ENCODE measurements around the gene TTLL13. TPM values are rescaled to one million over a fixed set of nuclear protein-coding genes. Genes with fewer than 3 reads are reported as not detected.

Gene TTLL13
- polyA plus RNA-seq, 1 donor from 2014 or later: 0.33 TPM

DNA sequence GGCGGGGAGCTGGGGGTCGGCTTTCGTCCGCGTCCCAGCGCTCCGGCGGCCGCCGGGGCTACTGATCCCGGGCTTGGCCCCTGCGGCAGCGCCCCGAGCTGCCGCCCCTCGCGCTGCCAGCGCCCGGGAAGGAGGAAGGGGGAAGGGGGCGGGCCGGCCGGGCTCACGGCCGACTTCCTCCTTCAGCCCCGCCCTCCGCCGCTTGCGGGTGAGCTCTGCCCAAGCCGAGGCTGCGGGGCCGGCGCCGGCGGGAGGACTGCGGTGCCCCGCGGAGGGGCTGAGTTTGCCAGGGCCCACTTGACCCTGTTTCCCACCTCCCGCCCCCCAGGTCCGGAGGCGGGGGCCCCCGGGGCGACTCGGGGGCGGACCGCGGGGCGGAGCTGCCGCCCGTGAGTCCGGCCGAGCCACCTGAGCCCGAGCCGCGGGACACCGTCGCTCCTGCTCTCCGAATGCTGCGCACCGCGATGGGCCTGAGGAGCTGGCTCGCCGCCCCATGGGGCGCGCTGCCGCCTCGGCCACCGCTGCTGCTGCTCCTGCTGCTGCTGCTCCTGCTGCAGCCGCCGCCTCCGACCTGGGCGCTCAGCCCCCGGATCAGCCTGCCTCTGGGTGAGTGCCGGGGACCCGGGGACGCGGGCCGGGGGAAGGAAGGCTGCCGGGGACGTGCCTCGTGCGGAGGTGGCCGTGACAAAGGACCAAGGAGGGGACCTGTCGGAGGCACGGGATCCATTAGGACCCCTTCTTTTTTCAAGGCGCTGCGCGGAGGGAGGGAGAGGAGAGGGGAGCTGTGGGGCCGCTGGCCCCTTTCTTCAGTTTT, 48.0 kb upstream of the TTLL13 start, which contains the start of gene SEMA4B:
Gene SEMA4B (plus strand): TSS at position 201 of the 814 bp plus-strand sequence. CDS start 249 bp downstream, at position 450.
- Histone ChIP-seq H3K4me2 (ENCODE audit: low read length) (peak within 1 kb of the TSS; percentile 95), H3K9me2 (ENCODE audit: insufficient read depth, low read length) (no peaks in the 10 kb centered on the region), H3F3A (ENCODE audit: insufficient read depth, low read length, poor library complexity, severe bottlenecking) (no peaks in the 10 kb centered on the region), H3K4me3 (ENCODE audit: low read length) (peak within 1 kb of the TSS; percentile 89), H3K27ac (ENCODE audit: low read length) (peak within 1 kb of the TSS; percentile 80), H2AFZ (ENCODE audit: low read depth, low read length) (peak within 1 kb of the TSS; percentile 88), H3K9ac (ENCODE audit: low read length) (peak within 1 kb of the TSS; percentile 91), H3K9me3 (ENCODE audit: low read length) (no peaks in the 10 kb centered on the region), H3K36me3 (ENCODE audit: insufficient read depth, low read length) (no peaks in the 10 kb centered on the region), H4K20me1 (ENCODE audit: insufficient read depth) (no peaks in the 10 kb centered on the region), H3K79me2 (replicated peaks; ENCODE audit: insufficient read depth, low read length) (peaks cover 33% of the 10 kb centered on the region), H3K27me3 (ENCODE audit: insufficient read depth, low read depth, low read length) (no peaks in the 10 kb centered on the region)
- TF ChIP-seq EP300 (conservative IDR thresholded peaks at IDR 0.05; ENCODE audit: poor library complexity, severe bottlenecking) (no peak), EZH2 (IDR thresholded peaks at IDR 0.05; ENCODE audit: borderline replicate concordance, insufficient read depth, low read length, poor library complexity, severe bottlenecking) (no peak), RAD21 (conservative IDR thresholded peaks at IDR 0.05) (peak; percentile 34), POLR2AphosphoS5 (IDR thresholded peaks at IDR 0.05) (peak; percentile 54), SMC3 (conservative IDR thresholded peaks at IDR 0.05; ENCODE audit: poor library complexity) (peak; percentile 34), MXI1 (conservative IDR thresholded peaks at IDR 0.05; ENCODE audit: poor library complexity, severe bottlenecking) (peak; percentile 56), TAF1 (IDR thresholded peaks at IDR 0.05; ENCODE audit: low read depth) (no peak)
- TF ChIP-seq, protein P1, sequence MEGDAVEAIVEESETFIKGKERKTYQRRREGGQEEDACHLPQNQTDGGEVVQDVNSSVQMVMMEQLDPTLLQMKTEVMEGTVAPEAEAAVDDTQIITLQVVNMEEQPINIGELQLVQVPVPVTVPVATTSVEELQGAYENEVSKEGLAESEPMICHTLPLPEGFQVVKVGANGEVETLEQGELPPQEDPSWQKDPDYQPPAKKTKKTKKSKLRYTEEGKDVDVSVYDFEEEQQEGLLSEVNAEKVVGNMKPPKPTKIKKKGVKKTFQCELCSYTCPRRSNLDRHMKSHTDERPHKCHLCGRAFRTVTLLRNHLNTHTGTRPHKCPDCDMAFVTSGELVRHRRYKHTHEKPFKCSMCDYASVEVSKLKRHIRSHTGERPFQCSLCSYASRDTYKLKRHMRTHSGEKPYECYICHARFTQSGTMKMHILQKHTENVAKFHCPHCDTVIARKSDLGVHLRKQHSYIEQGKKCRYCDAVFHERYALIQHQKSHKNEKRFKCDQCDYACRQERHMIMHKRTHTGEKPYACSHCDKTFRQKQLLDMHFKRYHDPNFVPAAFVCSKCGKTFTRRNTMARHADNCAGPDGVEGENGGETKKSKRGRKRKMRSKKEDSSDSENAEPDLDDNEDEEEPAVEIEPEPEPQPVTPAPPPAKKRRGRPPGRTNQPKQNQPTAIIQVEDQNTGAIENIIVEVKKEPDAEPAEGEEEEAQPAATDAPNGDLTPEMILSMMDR (IDR thresholded peaks at IDR 0.05; ENCODE audit: poor library complexity, severe bottlenecking): no peak
- TF ChIP-seq, protein P2, sequence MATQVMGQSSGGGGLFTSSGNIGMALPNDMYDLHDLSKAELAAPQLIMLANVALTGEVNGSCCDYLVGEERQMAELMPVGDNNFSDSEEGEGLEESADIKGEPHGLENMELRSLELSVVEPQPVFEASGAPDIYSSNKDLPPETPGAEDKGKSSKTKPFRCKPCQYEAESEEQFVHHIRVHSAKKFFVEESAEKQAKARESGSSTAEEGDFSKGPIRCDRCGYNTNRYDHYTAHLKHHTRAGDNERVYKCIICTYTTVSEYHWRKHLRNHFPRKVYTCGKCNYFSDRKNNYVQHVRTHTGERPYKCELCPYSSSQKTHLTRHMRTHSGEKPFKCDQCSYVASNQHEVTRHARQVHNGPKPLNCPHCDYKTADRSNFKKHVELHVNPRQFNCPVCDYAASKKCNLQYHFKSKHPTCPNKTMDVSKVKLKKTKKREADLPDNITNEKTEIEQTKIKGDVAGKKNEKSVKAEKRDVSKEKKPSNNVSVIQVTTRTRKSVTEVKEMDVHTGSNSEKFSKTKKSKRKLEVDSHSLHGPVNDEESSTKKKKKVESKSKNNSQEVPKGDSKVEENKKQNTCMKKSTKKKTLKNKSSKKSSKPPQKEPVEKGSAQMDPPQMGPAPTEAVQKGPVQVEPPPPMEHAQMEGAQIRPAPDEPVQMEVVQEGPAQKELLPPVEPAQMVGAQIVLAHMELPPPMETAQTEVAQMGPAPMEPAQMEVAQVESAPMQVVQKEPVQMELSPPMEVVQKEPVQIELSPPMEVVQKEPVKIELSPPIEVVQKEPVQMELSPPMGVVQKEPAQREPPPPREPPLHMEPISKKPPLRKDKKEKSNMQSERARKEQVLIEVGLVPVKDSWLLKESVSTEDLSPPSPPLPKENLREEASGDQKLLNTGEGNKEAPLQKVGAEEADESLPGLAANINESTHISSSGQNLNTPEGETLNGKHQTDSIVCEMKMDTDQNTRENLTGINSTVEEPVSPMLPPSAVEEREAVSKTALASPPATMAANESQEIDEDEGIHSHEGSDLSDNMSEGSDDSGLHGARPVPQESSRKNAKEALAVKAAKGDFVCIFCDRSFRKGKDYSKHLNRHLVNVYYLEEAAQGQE (IDR thresholded peaks at IDR 0.05; ENCODE audit: borderline replicate concordance): no peak

DNA sequence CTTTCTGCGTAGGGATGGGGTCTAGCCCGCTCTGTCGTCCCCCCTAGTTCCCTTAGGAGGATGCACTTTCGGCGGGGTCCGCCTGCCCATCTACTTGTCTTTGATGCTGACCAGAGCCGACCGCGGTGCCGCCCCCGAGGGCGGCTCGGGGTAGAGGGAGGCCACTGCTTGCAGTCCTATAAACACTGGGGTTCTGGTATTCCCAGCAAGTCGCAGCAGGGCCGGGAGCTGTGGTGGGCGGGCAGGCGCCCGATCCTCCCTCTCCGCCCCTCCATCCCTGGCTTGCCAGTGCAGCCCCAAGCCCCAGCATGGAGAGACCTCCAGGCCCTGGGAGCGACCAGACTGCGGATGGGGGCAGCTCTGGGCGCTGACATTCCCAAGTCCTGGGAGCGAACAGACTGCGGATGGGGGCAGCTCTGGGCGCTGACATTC, 47.4 kb upstream of the TTLL13 start:
- H3K36me3 ChIP-seq (ENCODE audit: insufficient read depth, low read length): no peaks in the 10 kb centered on the region
- no peaks in the 10 kb centered on the region for H3F3A ChIP-seq (ENCODE audit: insufficient read depth, low read length, poor library complexity, severe bottlenecking)
- H3K27me3 ChIP-seq (ENCODE audit: insufficient read depth, low read depth, low read length): no peaks in the 10 kb centered on the region
- peak overlapping the region; percentile 89 for H3K4me3 ChIP-seq (ENCODE audit: low read length)
- H4K20me1 ChIP-seq (ENCODE audit: insufficient read depth): no peaks in the 10 kb centered on the region
- H3K4me2 ChIP-seq (ENCODE audit: low read length): peak overlapping the region; percentile 95
- H3K9me2 ChIP-seq (ENCODE audit: insufficient read depth, low read length): no peaks in the 10 kb centered on the region
- no peaks in the 10 kb centered on the region for H3K9me3 ChIP-seq (ENCODE audit: low read length)
- TF ChIP-seq RAD21 (conservative IDR thresholded peaks at IDR 0.05) (no peak), EZH2 (IDR thresholded peaks at IDR 0.05; ENCODE audit: borderline replicate concordance, insufficient read depth, low read length, poor library complexity, severe bottlenecking) (no peak), MXI1 (conservative IDR thresholded peaks at IDR 0.05; ENCODE audit: poor library complexity, severe bottlenecking) (no peak), SMC3 (conservative IDR thresholded peaks at IDR 0.05; ENCODE audit: poor library complexity) (no peak), EP300 (conservative IDR thresholded peaks at IDR 0.05; ENCODE audit: poor library complexity, severe bottlenecking) (no peak), POLR2AphosphoS5 (IDR thresholded peaks at IDR 0.05) (no peak), TAF1 (IDR thresholded peaks at IDR 0.05; ENCODE audit: low read depth) (no peak)
- TF ChIP-seq, protein P2 (IDR thresholded peaks at IDR 0.05; ENCODE audit: borderline replicate concordance): no peak
- TF ChIP-seq, protein P1 (IDR thresholded peaks at IDR 0.05; ENCODE audit: poor library complexity, severe bottlenecking): no peak
- peak overlapping the region; percentile 80 for H3K27ac ChIP-seq (ENCODE audit: low read length)
- peaks cover 37% of the 10 kb centered on the region for H3K79me2 ChIP-seq (replicated peaks; ENCODE audit: insufficient read depth, low read length)
- peak overlapping the region; percentile 71 for H2AFZ ChIP-seq (ENCODE audit: low read depth, low read length)
- peak overlapping the region; percentile 91 for H3K9ac ChIP-seq (ENCODE audit: low read length)
